Measurements from ENCODE around the gene PCSK4.
A peak's percentile ranks its signal among the peaks of the same experiment; 100 is the strongest.
"Not testable (repeated sequence)": the region's sequence is repeated elsewhere in the genome, so short reads cannot be mapped to it uniquely, and the experiment has no call there.

PCSK4 gene

DNA sequence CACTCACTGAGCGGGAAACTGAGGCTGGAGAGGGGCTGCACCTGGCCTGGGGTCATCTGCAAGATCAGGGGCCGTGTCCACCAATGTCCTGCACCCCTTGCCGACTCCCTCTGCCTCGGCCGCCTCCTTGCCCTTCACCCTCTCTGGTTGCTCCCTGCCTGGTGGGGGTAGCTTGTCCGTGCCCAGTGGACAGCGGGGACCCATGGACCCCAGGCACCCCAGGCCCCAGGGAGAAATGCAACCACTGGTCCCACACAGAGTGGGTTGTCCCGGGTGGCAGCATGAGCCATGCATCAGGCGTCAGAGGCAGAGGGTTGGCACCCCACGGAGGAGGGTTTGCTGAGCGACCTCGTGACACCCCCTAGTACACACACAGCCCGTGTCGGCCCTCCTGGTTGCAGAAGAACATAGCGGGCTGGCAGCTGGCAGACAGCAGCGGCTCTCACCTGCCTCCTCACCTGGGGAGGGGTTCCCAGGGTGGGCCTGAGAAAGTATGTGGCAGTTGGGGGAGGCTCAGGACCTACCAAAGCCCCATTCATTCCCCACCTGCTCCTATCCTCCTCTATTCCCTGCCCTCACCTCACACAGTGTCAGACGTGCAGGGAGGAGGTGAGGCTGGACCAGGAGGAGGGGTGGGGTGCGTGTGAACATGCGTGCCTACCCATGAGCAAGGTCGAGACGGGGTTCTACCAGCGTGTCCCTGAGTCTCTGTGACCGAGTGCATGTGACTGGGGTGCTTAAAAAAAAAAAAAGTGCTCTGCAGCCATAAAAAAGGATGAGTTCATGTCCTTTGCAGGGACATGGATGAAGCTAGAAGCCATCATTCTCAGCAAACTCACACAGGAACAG lies 14.0 kb upstream of the PCSK4 start:
- no peak overlapping the region for H3K27ac Mint-ChIP-seq
- H3K36me3 Mint-ChIP-seq (ENCODE audit: low read depth) = no peaks in the 10 kb centered on the region
- H3K9me3 Mint-ChIP-seq = peaks cover 13% of the 10 kb centered on the region
- TF ChIP-seq, protein P1, sequence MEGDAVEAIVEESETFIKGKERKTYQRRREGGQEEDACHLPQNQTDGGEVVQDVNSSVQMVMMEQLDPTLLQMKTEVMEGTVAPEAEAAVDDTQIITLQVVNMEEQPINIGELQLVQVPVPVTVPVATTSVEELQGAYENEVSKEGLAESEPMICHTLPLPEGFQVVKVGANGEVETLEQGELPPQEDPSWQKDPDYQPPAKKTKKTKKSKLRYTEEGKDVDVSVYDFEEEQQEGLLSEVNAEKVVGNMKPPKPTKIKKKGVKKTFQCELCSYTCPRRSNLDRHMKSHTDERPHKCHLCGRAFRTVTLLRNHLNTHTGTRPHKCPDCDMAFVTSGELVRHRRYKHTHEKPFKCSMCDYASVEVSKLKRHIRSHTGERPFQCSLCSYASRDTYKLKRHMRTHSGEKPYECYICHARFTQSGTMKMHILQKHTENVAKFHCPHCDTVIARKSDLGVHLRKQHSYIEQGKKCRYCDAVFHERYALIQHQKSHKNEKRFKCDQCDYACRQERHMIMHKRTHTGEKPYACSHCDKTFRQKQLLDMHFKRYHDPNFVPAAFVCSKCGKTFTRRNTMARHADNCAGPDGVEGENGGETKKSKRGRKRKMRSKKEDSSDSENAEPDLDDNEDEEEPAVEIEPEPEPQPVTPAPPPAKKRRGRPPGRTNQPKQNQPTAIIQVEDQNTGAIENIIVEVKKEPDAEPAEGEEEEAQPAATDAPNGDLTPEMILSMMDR (IDR thresholded peaks at IDR 0.05) = no peak
- no peak overlapping the region for H3K4me3 Mint-ChIP-seq
- peaks cover 58% of the 10 kb centered on the region for H3K27me3 Mint-ChIP-seq (ENCODE audit: low read depth, poor library complexity)
- H3K4me1 Mint-ChIP-seq = peaks cover 10% of the 10 kb centered on the region
- DNase-seq = no peak

DNA sequence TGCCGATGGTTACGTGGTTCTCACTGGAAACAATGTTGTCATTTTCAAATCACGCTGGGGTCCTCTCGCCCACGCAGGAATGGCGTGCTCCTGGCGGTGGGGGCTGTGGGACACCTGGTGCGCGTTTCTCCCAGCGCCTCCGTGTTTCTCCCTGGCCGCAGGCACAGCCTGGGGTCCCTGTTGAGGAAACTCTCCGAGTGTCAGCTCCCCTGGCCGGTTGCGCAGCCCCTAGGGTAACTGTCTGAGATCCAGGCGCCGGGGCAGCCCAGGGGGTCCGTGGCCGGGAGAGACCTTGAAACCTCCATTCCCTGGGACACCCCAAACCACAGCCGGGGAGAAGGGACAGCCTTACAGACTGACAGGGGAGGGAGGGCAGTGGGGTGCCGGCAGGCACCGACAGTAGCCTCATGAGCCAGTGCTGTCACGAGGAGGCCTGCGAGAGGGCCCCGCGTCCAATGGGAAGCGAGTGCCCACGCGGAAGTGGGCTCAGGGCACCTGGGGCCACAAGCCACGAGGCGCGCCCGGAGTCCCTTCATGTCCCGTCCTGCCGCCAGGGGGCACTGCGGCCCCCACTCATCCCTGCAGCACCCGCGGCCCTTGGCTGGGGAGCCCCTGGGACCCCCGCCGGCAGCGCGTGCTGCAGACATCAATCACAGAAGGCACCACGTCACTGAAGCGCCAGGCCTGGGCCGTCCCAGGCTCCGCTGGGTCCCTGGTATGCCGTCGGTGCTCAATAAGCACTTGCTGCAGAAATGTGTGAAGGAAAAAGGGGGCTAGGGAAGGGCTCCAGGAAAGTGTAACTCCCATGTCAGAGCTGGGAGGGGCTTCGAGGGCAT lies 13.2 kb upstream of the PCSK4 start:
- peaks cover 50% of the 10 kb centered on the region for H3K27me3 Mint-ChIP-seq (ENCODE audit: low read depth, poor library complexity)
- H3K27ac Mint-ChIP-seq = no peak overlapping the region
- H3K9me3 Mint-ChIP-seq = peaks cover 13% of the 10 kb centered on the region
- H3K4me1 Mint-ChIP-seq = peaks cover 10% of the 10 kb centered on the region
- H3K4me3 Mint-ChIP-seq = no peak overlapping the region
- peak; percentile 82 for DNase-seq
- no peaks in the 10 kb centered on the region for H3K36me3 Mint-ChIP-seq (ENCODE audit: low read depth)
- TF ChIP-seq, protein P1 (IDR thresholded peaks at IDR 0.05) = peak; percentile 79

DNA sequence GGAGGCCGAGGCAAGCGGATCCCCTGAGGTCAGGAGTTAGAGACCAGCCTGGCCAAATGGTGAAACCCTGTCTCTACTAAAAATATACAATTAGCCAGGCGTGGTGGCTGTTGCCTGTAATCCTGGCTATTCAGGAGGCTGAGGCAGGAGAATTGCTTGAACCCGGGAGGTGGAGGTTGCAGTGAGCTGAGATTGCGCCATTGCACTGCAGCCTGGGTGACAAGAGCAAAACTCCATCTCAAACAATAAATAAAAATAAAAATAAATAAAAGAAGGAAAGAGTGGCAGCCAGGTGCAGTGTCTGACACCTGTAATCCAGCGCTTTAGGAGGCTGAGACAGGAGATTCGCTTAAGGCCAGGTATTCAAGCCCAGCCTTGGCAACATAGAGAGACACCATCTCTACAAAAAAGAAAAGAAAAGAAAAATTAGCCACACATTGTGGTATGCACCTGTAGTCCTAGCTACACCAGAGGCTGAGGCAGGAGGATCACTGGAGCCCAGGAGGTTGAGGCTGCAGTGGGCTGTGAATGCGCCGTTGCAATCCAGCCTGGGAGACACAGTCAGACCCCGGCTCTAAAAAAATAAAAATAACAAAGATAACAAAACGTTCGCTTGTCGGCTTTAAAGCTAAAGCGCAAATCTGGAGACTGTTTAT lies 12.4 kb upstream of the PCSK4 start:
- Mint-ChIP-seq H3K36me3 (ENCODE audit: low read depth) (no peaks in the 10 kb centered on the region), H3K27me3 (ENCODE audit: low read depth, poor library complexity) (peaks cover 50% of the 10 kb centered on the region), H3K27ac (no peak overlapping the region), H3K4me3 (no peak overlapping the region), H3K4me1 (peaks cover 10% of the 10 kb centered on the region), H3K9me3 (peaks cover 13% of the 10 kb centered on the region)
- DNase-seq = no peak
- TF ChIP-seq, protein P1 (IDR thresholded peaks at IDR 0.05) = no peak

DNA sequence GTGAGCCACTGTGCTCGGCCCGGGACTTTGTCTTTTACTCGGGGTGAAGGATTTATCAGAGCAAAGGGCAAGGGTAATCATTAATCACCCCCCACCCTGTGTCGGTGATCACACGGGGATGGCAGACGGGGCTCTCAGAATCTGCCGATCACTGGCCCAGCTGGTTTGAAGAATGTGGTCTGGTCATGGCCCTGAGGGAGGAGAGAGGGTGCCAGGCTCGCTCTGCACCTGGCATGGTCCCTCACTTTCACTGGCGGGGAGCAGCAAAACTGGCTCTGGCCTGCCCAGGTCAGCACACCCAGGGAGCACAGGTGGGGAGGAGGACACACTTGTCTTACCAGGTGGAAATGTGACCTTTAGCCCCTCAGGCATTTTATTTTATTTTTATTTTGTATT lies 11.0 kb upstream of the PCSK4 start:
- DNase-seq = no peak
- Mint-ChIP-seq H3K9me3 (peaks cover 10% of the 10 kb centered on the region), H3K27me3 (ENCODE audit: low read depth, poor library complexity) (peaks cover 50% of the 10 kb centered on the region), H3K36me3 (ENCODE audit: low read depth) (no peaks in the 10 kb centered on the region), H3K4me1 (peaks cover 16% of the 10 kb centered on the region), H3K4me3 (no peak overlapping the region), H3K27ac (no peak overlapping the region)
- TF ChIP-seq, protein P1 (IDR thresholded peaks at IDR 0.05) = no peak

DNA sequence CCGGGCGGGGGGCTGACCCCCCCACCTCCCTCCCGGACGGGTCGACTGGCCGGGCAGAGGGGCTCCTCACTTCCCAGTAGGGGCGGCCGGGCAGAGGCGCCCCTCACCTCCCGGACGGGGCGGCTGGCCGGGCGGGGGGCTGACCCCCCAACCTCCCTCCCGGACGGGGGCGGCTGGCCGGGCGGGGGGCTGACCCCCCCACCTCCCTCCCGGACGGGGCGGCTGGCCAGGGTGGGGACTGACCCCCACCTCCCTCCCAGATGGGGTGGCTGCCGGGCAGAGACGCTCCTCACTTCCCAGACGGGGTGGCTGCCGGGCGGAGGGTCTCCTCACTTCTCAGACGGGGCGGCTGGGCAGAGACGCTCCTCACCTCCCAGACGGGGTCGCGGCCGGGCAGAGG lies 9.1 kb upstream of the PCSK4 start:
- not testable (repeated sequence) for H3K9me3 Mint-ChIP-seq; H3K4me3 Mint-ChIP-seq; DNase-seq; H3K27ac Mint-ChIP-seq; H3K36me3 Mint-ChIP-seq (ENCODE audit: low read depth)
- H3K4me1 Mint-ChIP-seq = peaks cover 10% of the 10 kb centered on the region
- H3K27me3 Mint-ChIP-seq (ENCODE audit: low read depth, poor library complexity) = peaks cover 50% of the 10 kb centered on the region

Measured in nephron progenitor cell (in vitro differentiated cells).